ENCODE results near the gene CD3E. TPM values are rescaled to one million over a fixed set of nuclear protein-coding genes. Genes with fewer than 3 reads are reported as not detected.
"Not testable (repeated sequence)": the region's sequence is repeated elsewhere in the genome, so short reads cannot be mapped to it uniquely, and the experiment has no call there.

CD3E gene
- total RNA-seq, 4 donors from 2014 or later = 0.78 to 3.6 (median 0.90) TPM; not detected in 1

GRCh38 chr11:118301600-118302195, 2.8 kb upstream of the CD3E start:
- no peaks in the 10 kb centered on the region for H3K27me3 ChIP-seq
- no peak overlapping the region for H3K4me3 ChIP-seq
- WGBS, 2 donors = 40 to 47% methylated on average over 8 of the region's 8 CpGs
- no peaks in the 10 kb centered on the region for H3K9me3 ChIP-seq
- H3K4me1 ChIP-seq = no peaks in the 10 kb centered on the region
- no peak overlapping the region for H3K27ac ChIP-seq
- TF ChIP-seq EP300 (IDR thresholded peaks at IDR 0.05) = no peak
- TF ChIP-seq CTCF (IDR thresholded peaks at IDR 0.05) = no peak
- no peak for TF ChIP-seq POLR2A (IDR thresholded peaks at IDR 0.05)
- no peaks in the 10 kb centered on the region for H3K36me3 ChIP-seq
- DNase-seq (ENCODE audit: low spot score in 2 of 2) = no peak

- Histone ChIP-seq H3K36me3 (no peaks in the 10 kb centered on the region), H3K27ac (peak overlapping the region in 1 of 4 donors; percentile 56), H3K4me1 (no peaks in the 10 kb centered on the region), H3K4me3 (no peak overlapping the region), H3K9me3 (no peaks in the 10 kb centered on the region), H3K27me3 (no peaks in the 10 kb centered on the region)
- no peak for DNase-seq (ENCODE audit: low spot score in 2 of 2)
- no peak for TF ChIP-seq CTCF (IDR thresholded peaks at IDR 0.05)
- TF ChIP-seq POLR2A (IDR thresholded peaks at IDR 0.05) = no peak
- no peak for TF ChIP-seq EP300 (IDR thresholded peaks at IDR 0.05)
- 79 to 84% methylated on average over 1 of the region's 1 CpG for WGBS, 2 donors
Measured at GRCh38 chr11:118304227-118304567, 333 bp upstream of the CD3E start.

GRCh38 chr11:118305726-118306125, 1.2 kb downstream of the CD3E start:
- no peaks in the 10 kb centered on the region for H3K36me3 ChIP-seq
- no peak overlapping the region for H3K4me3 ChIP-seq
- TF ChIP-seq POLR2A (IDR thresholded peaks at IDR 0.05) (no peak), EP300 (IDR thresholded peaks at IDR 0.05) (no peak), CTCF (IDR thresholded peaks at IDR 0.05) (no peak)
- no peak for DNase-seq (ENCODE audit: low spot score in 2 of 2)
- H3K27ac ChIP-seq = peak overlapping the region in 1 of 4 donors; percentile 56
- H3K4me1 ChIP-seq = no peaks in the 10 kb centered on the region
- whole genome bisulfite sequencing, 2 donors = 46 to 50% methylated on average over 8 of the region's 8 CpGs
- no peaks in the 10 kb centered on the region for H3K9me3 ChIP-seq
- peaks cover 0 to 7% of the 10 kb centered on the region in 2 donors for H3K27me3 ChIP-seq

GRCh38 chr11:118306556-118306955, 2.0 kb downstream of the CD3E start:
- no peak for TF ChIP-seq EP300 (IDR thresholded peaks at IDR 0.05)
- TF ChIP-seq CTCF (IDR thresholded peaks at IDR 0.05) = no peak
- TF ChIP-seq POLR2A (IDR thresholded peaks at IDR 0.05) = no peak
- Histone ChIP-seq H3K4me1 (no peaks in the 10 kb centered on the region), H3K9me3 (no peaks in the 10 kb centered on the region), H3K4me3 (no peak overlapping the region), H3K27ac (no peak overlapping the region), H3K27me3 (peaks cover 0 to 14% of the 10 kb centered on the region in 2 donors), H3K36me3 (no peaks in the 10 kb centered on the region)
- DNase-seq (ENCODE audit: low spot score in 2 of 2) = no peak
- WGBS, 2 donors = 53 to 58% methylated on average over 2 of the region's 2 CpGs

GRCh38 chr11:118308995-118309528, 4.5 kb downstream of the CD3E start:
- DNase-seq (ENCODE audit: low spot score in 2 of 2); H3K4me1 ChIP-seq; H3K9me3 ChIP-seq; H3K4me3 ChIP-seq; H3K27ac ChIP-seq; H3K36me3 ChIP-seq: not testable (repeated sequence)
- WGBS, 2 donors = 86 to 88% methylated on average over 5 of the region's 5 CpGs
- H3K27me3 ChIP-seq = peaks cover 0 to 31% of the 10 kb centered on the region in 2 donors

Data from tibial nerve (tissue), 4 donors.